ENCODE measurements around the gene KIFC3. TPM values are rescaled to one million over a fixed set of nuclear protein-coding genes. Genes with fewer than 3 reads are reported as not detected.

KIFC3 gene
- total and polyA plus RNA-seq, 2 of the 13 experiments (the other 11 are each of a cell fraction or from before 2014, with no cell fraction given): 42.1 to 45.3 TPM

- TF ChIP-seq STAT6 (CRISPR knock-in tag; IDR thresholded peaks at IDR 0.05; ENCODE audit: borderline replicate concordance): peak; percentile 80; the same call in 1 of the 2 replicates
- no peak for TF ChIP-seq JARID2 (CRISPR knock-in tag; IDR thresholded peaks at IDR 0.05; ENCODE audit: insufficient replicate concordance)
- TF ChIP-seq ZNF180 (CRISPR knock-in tag; IDR thresholded peaks at IDR 0.05; ENCODE audit: borderline replicate concordance, low read depth): no peak
- no peak; the same call in 1 of the 2 replicates for TF ChIP-seq PRDM15 (CRISPR knock-in tag; IDR thresholded peaks at IDR 0.05)
- peak; percentile 91; the same call in 1 of the 2 replicates for TF ChIP-seq THAP7 (CRISPR knock-in tag; IDR thresholded peaks at IDR 0.05)
- no peak; the same call in 1 of the 2 replicates for TF ChIP-seq ISX (CRISPR knock-in tag; conservative IDR thresholded peaks at IDR 0.05)
- peak; percentile 90 for TF ChIP-seq ZNF724P (CRISPR knock-in tag; IDR thresholded peaks at IDR 0.05; ENCODE audit: borderline replicate concordance)
- TF ChIP-seq KLF16 (CRISPR knock-in tag; IDR thresholded peaks at IDR 0.05): peak in 1 of 2 experiments; percentile 63; a peak in 1 of 4 replicates
- TF ChIP-seq PHF20 (CRISPR knock-in tag; IDR thresholded peaks at IDR 0.05): peak; percentile 33; the same call in 1 of the 2 replicates
- TF ChIP-seq SOX13 (IDR thresholded peaks at IDR 0.05): no peak
- TF ChIP-seq SOX13 (CRISPR knock-in tag; conservative IDR thresholded peaks at IDR 0.05 in 1 of 2, IDR thresholded peaks at IDR 0.05 in 1 of 2): peak in 1 of 2 experiments; percentile 70; a peak in 1 of 4 replicates
- TF ChIP-seq EEA1 (CRISPR knock-in tag; IDR thresholded peaks at IDR 0.05; ENCODE audit: borderline replicate concordance): peak; percentile 84; the same call in 1 of the 2 replicates
- peak; percentile 96 for TF ChIP-seq HNF4G (IDR thresholded peaks at IDR 0.05; ENCODE audit: borderline replicate concordance, low read depth, low read length)
- peak; percentile 38; the same call in 1 of the 2 replicates for TF ChIP-seq HNF4G (CRISPR knock-in tag; IDR thresholded peaks at IDR 0.05; ENCODE audit: borderline replicate concordance, low read depth)
- peak; percentile 70 for TF ChIP-seq HDAC2 (CRISPR knock-in tag; IDR thresholded peaks at IDR 0.05)
- peak; percentile 88 for TF ChIP-seq PHF21A (CRISPR knock-in tag; IDR thresholded peaks at IDR 0.05)
- TF ChIP-seq ELF4 (CRISPR knock-in tag; IDR thresholded peaks at IDR 0.05; ENCODE audit: borderline replicate concordance): peak; percentile 77; the same call in 1 of the 2 replicates
- TF ChIP-seq ZNF768 (CRISPR knock-in tag; IDR thresholded peaks at IDR 0.05): peak; percentile 81
- TF ChIP-seq ZFY (CRISPR knock-in tag; IDR thresholded peaks at IDR 0.05): peak; percentile 70
- no peak; the same call in 1 of the 2 replicates for TF ChIP-seq ZNF230 (CRISPR knock-in tag; IDR thresholded peaks at IDR 0.05)
- no peak for TF ChIP-seq ZNF496 (CRISPR knock-in tag; IDR thresholded peaks at IDR 0.05; ENCODE audit: insufficient replicate concordance)
Observed at GRCh38 chr16:57826706-57827625, 24.7 kb upstream of the KIFC3 start (continued).

Data from HepG2 (cell line).